H1 (cell line): Measurements from ENCODE around the gene DCP2. TPM values are rescaled to one million over a fixed set of nuclear protein-coding genes. Genes with fewer than 3 reads are reported as not detected.

Experiments
- CTCF ChIA-PET: fragments of 300-600 bp; sonication (Branson Sonifier 250); formaldehyde crosslinking; loops from one replicate; lab custom pipeline; 2021; ENCODE audit not compliant: partially characterized antibody; lab: Charles Lee
- POLR2A ChIA-PET: fragments of 300-600 bp; sonication (Branson Sonifier 250); formaldehyde crosslinking; loops from one replicate; lab custom pipeline; 2021; ENCODE audit warnings: inconsistent platforms; ENCODE audit not compliant: partially characterized antibody; lab: Charles Lee
- DNase-seq, 2 experiments: peaks; one replicate each; pipeline versions ENCODE4 v3.0.0 to v3.0.0-alpha.2; 2010 to 2022; ENCODE audit warnings: low spot score in 2 of 2, low read depth in 1 of 2, mixed read lengths in 1 of 2
- FAIRE-seq: peaks from 2 replicates; lab custom pipeline; 2011; peaks lifted over from hg19 to GRCh38; lab: Jason Lieb, UNC
- H2AFZ ChIP-seq: 2 replicates; pipeline ENCODE4 v1.8.1; 2012; ENCODE audit warnings: low read length, inconsistent platforms
- H2AK5ac ChIP-seq: 2 replicates; pipeline ENCODE4 v1.6.1; 2013; ENCODE audit warnings: low read depth, low read length
- H2BK120ac ChIP-seq: replicated peaks from 2 replicates; pipeline ENCODE3; 2013; ENCODE audit warnings: low read depth, low read length, inconsistent platforms
- H2BK12ac ChIP-seq: 2 replicates; pipeline ENCODE4 v1.6.1; 2013; ENCODE audit warnings: low read depth, low read length
- H2BK15ac ChIP-seq: 2 replicates; pipeline ENCODE4 v1.6.1; 2013; ENCODE audit warnings: low read length
- H2BK20ac ChIP-seq: 2 replicates; pipeline ENCODE4 v1.6.1; 2013; ENCODE audit warnings: low read length
- H2BK5ac ChIP-seq: 2 replicates; pipeline ENCODE4 v1.6.1; 2013; ENCODE audit warnings: low read depth, low read length
- H3K14ac ChIP-seq: 2 replicates; pipeline ENCODE4 v1.6.1; 2013; ENCODE audit warnings: inconsistent platforms; ENCODE audit not compliant: insufficient read length
- H3K18ac ChIP-seq: 2 replicates; pipeline ENCODE4 v1.6.1; 2013; ENCODE audit warnings: low read length; ENCODE audit errors: extremely low read depth
- H3K23ac ChIP-seq: 2 replicates; pipeline ENCODE4 v1.6.1; 2013; ENCODE audit warnings: inconsistent platforms; ENCODE audit not compliant: insufficient read length
- H3K23me2 ChIP-seq: 2 replicates; pipeline ENCODE4 v1.6.1; 2013; ENCODE audit warnings: low read depth, low read length
- H3K27ac ChIP-seq: 2 replicates; pipeline ENCODE4 v1.6.1; 2011; ENCODE audit warnings: low read depth, low read length, inconsistent platforms
- H3K27me3 ChIP-seq, 4 experiments: replicated peaks in 1 of 4; 1 replicate in 1 of 4; 2 replicates in 3 of 4; pipeline versions ENCODE4 v1.6.1 to v1.8.1; 2011 to 2013; ENCODE audit warnings: low read length in 3 of 4, mild to moderate bottlenecking in 3 of 4, inconsistent platforms in 2 of 4, mixed read lengths in 2 of 4, moderate library complexity in 1 of 4; ENCODE audit not compliant: control insufficient read depth in 3 of 4, insufficient read depth in 3 of 4; ENCODE audit errors: extremely low read depth in 1 of 4
- H3K36me3 ChIP-seq, 4 experiments: 2 replicates each; pipeline versions ENCODE4 v1.6.1 to v1.8.1; 2011 to 2013; ENCODE audit warnings: mild to moderate bottlenecking in 4 of 4, low read length in 3 of 4, moderate library complexity in 2 of 4, control low read depth in 1 of 4, inconsistent platforms in 1 of 4; ENCODE audit not compliant: insufficient read depth in 4 of 4, control insufficient read depth in 2 of 4
- H3K4ac ChIP-seq: replicated peaks from 2 replicates; pipeline ENCODE3; 2013; ENCODE audit warnings: low read length, low read depth, mixed read lengths, inconsistent platforms; ENCODE audit not compliant: insufficient read length
- H3K4me1 ChIP-seq, 4 experiments: replicated peaks in 1 of 4; 1 replicate in 1 of 4; 2 replicates in 3 of 4; pipeline versions ENCODE4 v1.6.1 to v1.8.1; 2011 to 2013; ENCODE audit warnings: low read length in 3 of 4, inconsistent platforms in 2 of 4, mixed read lengths in 1 of 4; ENCODE audit not compliant: insufficient read depth in 4 of 4, control insufficient read depth in 3 of 4
- H3K4me2 ChIP-seq, 2 experiments: 2 replicates each; pipeline versions ENCODE4 v1.6.1 to v1.8.1; 2011 to 2013; ENCODE audit warnings: low read depth in 2 of 2, low read length in 2 of 2, control low read depth in 1 of 2, inconsistent platforms in 1 of 2, mild to moderate bottlenecking in 1 of 2; ENCODE audit not compliant: insufficient read depth in 1 of 2
- H3K4me3 ChIP-seq, 4 experiments: fragments of 200-600, 300-600 bp in 1 of 4; sonication (generic), shearing (Covaris generic), sonication (Bioruptor Twin) in 1 of 4; 2 replicates each; pipeline versions ENCODE4 v1.5.1 to v1.8.1; 2011 to 2016; ENCODE audit warnings: low read length in 4 of 4, low read depth in 3 of 4, control low read depth in 2 of 4, inconsistent platforms in 2 of 4, mild to moderate bottlenecking in 2 of 4, mixed read lengths in 1 of 4, moderate library complexity in 1 of 4; ENCODE audit not compliant: insufficient read depth in 2 of 4; ENCODE audit errors: extremely low read depth in 1 of 4
- H3K56ac ChIP-seq: replicated peaks from 2 replicates; pipeline ENCODE3; 2013; ENCODE audit warnings: low read depth, mild to moderate bottlenecking, mixed read lengths, low read length, inconsistent platforms; ENCODE audit not compliant: insufficient read length
- H3K79me1 ChIP-seq: 2 replicates; pipeline ENCODE4 v1.6.1; 2013; ENCODE audit warnings: low read depth, low read length, control low read depth
- H3K79me2 ChIP-seq, 2 experiments: 2 replicates each; pipeline versions ENCODE4 v1.6.1 to v1.8.1; 2012 to 2013; ENCODE audit warnings: low read length in 2 of 2, mild to moderate bottlenecking in 2 of 2, inconsistent platforms in 1 of 2; ENCODE audit not compliant: insufficient read depth in 2 of 2, control insufficient read depth in 1 of 2
- H3K9ac ChIP-seq, 4 experiments: replicated peaks in 1 of 4; 1 replicate in 1 of 4; 2 replicates in 3 of 4; pipeline versions ENCODE4 v1.6.1 to v1.8.1; 2011 to 2013; ENCODE audit warnings: low read depth in 3 of 4, low read length in 3 of 4, control low read depth in 2 of 4, mild to moderate bottlenecking in 2 of 4, moderate library complexity in 2 of 4, inconsistent platforms in 1 of 4; ENCODE audit errors: extremely low read depth in 1 of 4
- H3K9me3 ChIP-seq, 2 experiments: 2 replicates each; pipeline versions ENCODE4 v1.6.1 to v1.8.1; 2012 to 2013; ENCODE audit warnings: mild to moderate bottlenecking in 2 of 2, moderate library complexity in 2 of 2, control low read depth in 1 of 2, inconsistent platforms in 1 of 2, low read depth in 1 of 2, low read length in 1 of 2, mixed read lengths in 1 of 2; ENCODE audit not compliant: insufficient read depth in 2 of 2
- H4K20me1 ChIP-seq, 2 experiments: replicated peaks in 1 of 2; 2 replicates each; pipeline versions ENCODE3 to v1.8.1; 2011 to 2013; ENCODE audit warnings: inconsistent platforms in 2 of 2, low read length in 2 of 2, mild to moderate bottlenecking in 1 of 2; ENCODE audit not compliant: insufficient read depth in 2 of 2, control insufficient read depth in 1 of 2
- H4K5ac ChIP-seq: 2 replicates; pipeline ENCODE4 v1.6.1; 2013; ENCODE audit warnings: low read length, low read depth, mixed read lengths, inconsistent platforms; ENCODE audit not compliant: insufficient read length
- H4K8ac ChIP-seq: 2 replicates; pipeline ENCODE4 v1.8.0; 2013; ENCODE audit warnings: mild to moderate bottlenecking, moderate library complexity, low read length, inconsistent platforms; ENCODE audit not compliant: insufficient read depth; ENCODE audit errors: extremely low read depth
- H4K91ac ChIP-seq: replicated peaks from 2 replicates; pipeline ENCODE3; 2013; ENCODE audit warnings: low read length, mixed read lengths, inconsistent platforms; ENCODE audit not compliant: insufficient read length
- CTCF ChIP-seq, 3 experiments: IDR thresholded peaks; 1 replicate in 2 of 3; 2 replicates in 1 of 3; pipeline versions ENCODE4 v1.5.1 to v1.6.1; 2011; ENCODE audit warnings: low read length in 3 of 3, mild to moderate bottlenecking in 3 of 3, inconsistent platforms in 2 of 3, low read depth in 1 of 3, moderate library complexity in 1 of 3; ENCODE audit not compliant: insufficient read depth in 1 of 3; ENCODE audit errors: control extremely low read depth in 1 of 3
- JUN ChIP-seq: IDR thresholded peaks from 2 replicates; pipeline ENCODE4 v1.6.1; 2011; ENCODE audit warnings: low read depth, mild to moderate bottlenecking, improper control_type of control experiment, low read length
- MAX ChIP-seq: IDR thresholded peaks from 2 replicates; pipeline ENCODE4 v1.6.1; 2012; ENCODE audit warnings: inconsistent platforms
- RAD21 ChIP-seq, 2 experiments: IDR thresholded peaks in 1 of 2; conservative IDR thresholded peaks in 1 of 2; 2 replicates each; pipeline ENCODE4 v1.6.1; 2011; ENCODE audit warnings: low read depth in 2 of 2, low read length in 2 of 2, improper control_type of control experiment in 1 of 2, inconsistent platforms in 1 of 2, mild to moderate bottlenecking in 1 of 2, moderate library complexity in 1 of 2
- WGBS, 2 experiments: shearing (Covaris generic) in 1 of 2; methylation state at CpG; one replicate each; pipeline versions ENCODE4 v1.1.6 to v1.1.7; 2013 to 2015; ENCODE audit warnings: low lambda C conversion rate in 2 of 2, mixed read lengths in 2 of 2, inconsistent platforms in 1 of 2, low coverage in 1 of 2, missing lambda C conversion rate in 1 of 2; ENCODE audit not compliant: insufficient replicate concordance in 2 of 2, insufficient coverage in 1 of 2, insufficient read length in 1 of 2; ENCODE audit errors: extremely low coverage in 1 of 2, missing lambda C conversion rate in 1 of 2; 5-methylcytosine and 5-hydroxymethylcytosine counted together
- polyA plus RNA-seq, 7 experiments: library from polyadenylated mRNA; depleted of rRNA in 3 of 7; stranded (reverse) in 5 of 7; unstranded in 2 of 7; fragments of >200 nt in 5 of 7; fragments of 200-250 nt in 2 of 7; gene quantifications; 1 replicate in 5 of 7; 2 replicates in 1 of 7; 4 replicates in 1 of 7; pipeline versions ENCODE4 v1.2.1 to v1.2.3, GENCODE V29; 2011 to 2013; ENCODE audit warnings: missing spikeins in 2 of 7, mixed read lengths in 2 of 7
- total RNA-seq: library from RNA; stranded (reverse); fragmentation: NEBNext Ultra II Directional; extraction: Animal tissue kit (Norgen Biotek cat#: 25700); gene quantifications from 2 replicates; pipeline ENCODE4 v1.2.1, GENCODE V29; 2021

Gene DCP2
- total and polyA plus RNA-seq, 2 of the 8 experiments (the other 6 are each of a cell fraction or from before 2014, with no cell fraction given) = 14.4 to 162 TPM

- no peak overlapping the region for H4K5ac ChIP-seq
- TF ChIP-seq JUN (no peak), RAD21 (IDR thresholded peaks at IDR 0.05 in 1 of 2, conservative IDR thresholded peaks at IDR 0.05 in 1 of 2; ENCODE audit: low read depth in 2 of 2, low read length in 2 of 2) (peak; percentile 38 to 41), CTCF (IDR thresholded peaks at IDR 0.05; ENCODE audit: control extremely low read depth in 1 of 3, insufficient read depth in 1 of 3, low read depth in 1 of 3, low read length in 3 of 3) (peak in 2 of 3 experiments; percentile 22 to 32; a peak in 2 of 4 replicates), MAX (no peak)
- TF ChIP-seq, all 59 proteins: peak for 2
- Histone ChIP-seq H3K56ac (no peak overlapping the region), H2AK5ac (no peak overlapping the region), H3K79me2 (no peaks in the 10 kb centered on the region), H3K36me3 (no peaks in the 10 kb centered on the region), H2BK15ac (no peak overlapping the region), H3K9ac (no peak overlapping the region), H3K4me3 (no peak overlapping the region), H2BK20ac (no peak overlapping the region), H3K14ac (no peak overlapping the region), H3K79me1 (no peaks in the 10 kb centered on the region), H3K27me3 (no peaks in the 10 kb centered on the region), H3K4me2 (no peak overlapping the region), H3K9me3 (no peaks in the 10 kb centered on the region), H2BK12ac (no peak overlapping the region), H4K20me1 (no peaks in the 10 kb centered on the region), H2BK120ac (no peak overlapping the region), H2BK5ac (no peak overlapping the region), H4K8ac (no peak overlapping the region), H3K27ac (no peak overlapping the region), H3K23ac (no peak overlapping the region), H2AFZ (no peak overlapping the region), H3K4me1 (no peaks in the 10 kb centered on the region), H3K4ac (no peak overlapping the region), H3K23me2 (no peaks in the 10 kb centered on the region), H4K91ac (no peak overlapping the region), H3K18ac (no peak overlapping the region)
- ChIA-PET CTCF (interaction anchor here (0.6 to 1.9 kb wide), 15 partner anchors 8 to 279 kb away, joined by 3 to 9 read pairs (median 3); no protein-coding TSS in a partner anchor), POLR2A (no interaction called here)
- WGBS, 2 experiments = 86% methylated on average over 14 of the region's 14 CpGs; no CpG with 5 or more reads in 1 of the 2 experiments
- no peak for FAIRE-seq
- no peak for DNase-seq
Measured at GRCh38 chr5:113057557-113057984, 81.0 kb downstream of the DCP2 start.
